ENCODE data around the gene TMEM88. TPM values are rescaled to one million over a fixed set of nuclear protein-coding genes. Genes with fewer than 3 reads are reported as not detected.
A peak's percentile ranks its signal among the peaks of the same experiment; 100 is the strongest.

TMEM88 gene
- total and polyA plus RNA-seq, 2 of the 13 experiments (the other 11 are each of a cell fraction or from before 2014, with no cell fraction given), result 0.31 to 0.66 TPM

DNA sequence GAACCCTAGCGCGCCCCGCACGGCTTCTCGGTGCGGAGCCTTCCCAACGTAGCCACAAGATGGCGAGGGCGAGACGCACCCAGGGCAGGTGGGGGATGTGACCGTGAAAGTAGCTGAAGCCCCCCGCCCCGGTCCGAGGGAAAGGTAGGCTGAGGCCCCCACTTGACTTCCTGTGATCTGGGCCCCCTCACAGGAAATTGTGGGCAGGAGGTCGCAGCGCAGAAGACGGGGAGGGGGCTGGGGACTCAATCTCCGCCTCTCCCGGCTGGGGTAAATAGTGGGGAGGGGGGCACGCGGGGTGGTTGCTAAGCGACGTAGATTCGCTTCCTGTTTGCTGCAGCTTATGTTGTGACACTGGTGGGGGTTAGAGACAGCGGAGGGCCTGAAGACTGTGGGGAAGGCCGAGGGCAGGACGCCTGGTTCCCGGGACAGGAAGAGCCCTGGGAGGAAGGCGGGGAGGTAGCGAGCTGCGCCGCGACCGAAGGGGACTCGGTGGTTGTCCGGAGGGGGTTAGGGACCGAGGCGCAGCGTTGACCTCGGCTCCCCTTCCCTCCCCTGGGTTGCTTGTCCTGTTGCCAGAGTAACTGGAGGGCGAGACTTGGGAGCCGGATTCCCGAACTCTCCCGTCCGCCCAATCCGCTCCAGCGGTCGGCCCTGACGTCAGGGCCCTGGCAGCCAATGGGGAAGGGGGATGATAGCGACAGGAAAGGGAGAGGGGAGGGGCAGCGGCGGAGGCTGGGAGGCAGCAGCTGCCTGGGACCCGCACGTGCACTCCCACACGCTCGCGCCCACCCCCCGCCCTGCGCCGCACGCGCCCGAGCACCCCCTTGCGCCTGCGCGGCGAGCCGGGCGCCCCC lies 19.7 kb upstream of the TMEM88 start (continued):
- TF ChIP-seq ZBTB4 (CRISPR knock-in tag; IDR thresholded peaks at IDR 0.05; ENCODE audit: borderline replicate concordance), result no peak
- peak; percentile 58 for TF ChIP-seq HNRNPLL (IDR thresholded peaks at IDR 0.05; ENCODE audit: low read depth, low read length, poor library complexity, severe bottlenecking)
- TF ChIP-seq, protein P1, sequence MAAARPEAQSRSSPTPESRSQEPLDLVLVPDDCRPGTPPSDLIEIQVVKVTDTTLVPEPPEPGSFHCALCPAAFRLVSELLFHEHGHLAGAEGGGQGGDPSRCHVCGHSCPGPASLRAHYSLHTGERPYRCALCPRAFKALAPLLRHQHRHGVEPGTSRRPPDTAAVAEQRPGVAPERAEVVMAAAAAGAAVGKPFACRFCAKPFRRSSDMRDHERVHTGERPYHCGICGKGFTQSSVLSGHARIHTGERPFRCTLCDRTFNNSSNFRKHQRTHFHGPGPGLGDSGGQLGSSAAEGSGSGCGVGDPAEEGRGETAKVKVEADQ (CRISPR knock-in tag; IDR thresholded peaks at IDR 0.05; ENCODE audit: borderline replicate concordance), result no peak
- no peak for TF ChIP-seq ZNF224 (CRISPR knock-in tag; IDR thresholded peaks at IDR 0.05)
- no peak for TF ChIP-seq LCORL (IDR thresholded peaks at IDR 0.05)
- peak; percentile 33; the same call in 1 of the 2 replicates for TF ChIP-seq LCORL (CRISPR knock-in tag; IDR thresholded peaks at IDR 0.05)
- TF ChIP-seq KLF16 (CRISPR knock-in tag; IDR thresholded peaks at IDR 0.05), result peak in 1 of 2 experiments; percentile 41; a peak in 1 of 4 replicates
- TF ChIP-seq PLRG1 (conservative IDR thresholded peaks at IDR 0.05), result no peak
- TF ChIP-seq ZNF577 (CRISPR knock-in tag; IDR thresholded peaks at IDR 0.05; ENCODE audit: borderline replicate concordance, low read depth), result no peak
- no peak for TF ChIP-seq NBN (conservative IDR thresholded peaks at IDR 0.05)
- TF ChIP-seq, protein P2, sequence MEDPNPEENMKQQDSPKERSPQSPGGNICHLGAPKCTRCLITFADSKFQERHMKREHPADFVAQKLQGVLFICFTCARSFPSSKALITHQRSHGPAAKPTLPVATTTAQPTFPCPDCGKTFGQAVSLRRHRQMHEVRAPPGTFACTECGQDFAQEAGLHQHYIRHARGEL (CRISPR knock-in tag; IDR thresholded peaks at IDR 0.05), result no peak
- TF ChIP-seq KAT7 (CRISPR knock-in tag; IDR thresholded peaks at IDR 0.05; ENCODE audit: borderline replicate concordance), result 0 out of 2 replicates have a peak, but pooled peaks have one; percentile 6
- TF ChIP-seq ZKSCAN1 (IDR thresholded peaks at IDR 0.05; ENCODE audit: low read length), result no peak
- 0 out of 2 replicates have a peak, but pooled peaks have one; percentile 10 for TF ChIP-seq ZBTB25 (CRISPR knock-in tag; IDR thresholded peaks at IDR 0.05)
- peak; percentile 39; the same call in 1 of the 2 replicates for TF ChIP-seq GFI1 (CRISPR knock-in tag; IDR thresholded peaks at IDR 0.05; ENCODE audit: borderline replicate concordance)
- TF ChIP-seq ZNF335 (CRISPR knock-in tag; IDR thresholded peaks at IDR 0.05), result no peak; the same call in 1 of the 2 replicates
- TF ChIP-seq DMAP1 (CRISPR knock-in tag; IDR thresholded peaks at IDR 0.05), result no peak; the same call in 1 of the 2 replicates
- no peak for TF ChIP-seq ZNF24 (IDR thresholded peaks at IDR 0.05)
- TF ChIP-seq ZNF839 (CRISPR knock-in tag; IDR thresholded peaks at IDR 0.05; ENCODE audit: borderline replicate concordance), result no peak
- TF ChIP-seq, protein P3, sequence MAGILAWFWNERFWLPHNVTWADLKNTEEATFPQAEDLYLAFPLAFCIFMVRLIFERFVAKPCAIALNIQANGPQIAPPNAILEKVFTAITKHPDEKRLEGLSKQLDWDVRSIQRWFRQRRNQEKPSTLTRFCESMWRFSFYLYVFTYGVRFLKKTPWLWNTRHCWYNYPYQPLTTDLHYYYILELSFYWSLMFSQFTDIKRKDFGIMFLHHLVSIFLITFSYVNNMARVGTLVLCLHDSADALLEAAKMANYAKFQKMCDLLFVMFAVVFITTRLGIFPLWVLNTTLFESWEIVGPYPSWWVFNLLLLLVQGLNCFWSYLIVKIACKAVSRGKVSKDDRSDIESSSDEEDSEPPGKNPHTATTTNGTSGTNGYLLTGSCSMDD (CRISPR knock-in tag; IDR thresholded peaks at IDR 0.05), result no peak
- no peak for TF ChIP-seq RORA (CRISPR knock-in tag; IDR thresholded peaks at IDR 0.05)
- no peak for TF ChIP-seq GZF1 (CRISPR knock-in tag; IDR thresholded peaks at IDR 0.05)
- no peak for TF ChIP-seq ATF7 (IDR thresholded peaks at IDR 0.05)
- TF ChIP-seq ATF7 (CRISPR knock-in tag; IDR thresholded peaks at IDR 0.05), result no peak; the same call in 1 of the 2 replicates

All from HepG2 (cell line).